Hepatocyte (in vitro differentiated cells): ENCODE results near the gene NLRC3. TPM values are rescaled to one million over a fixed set of nuclear protein-coding genes. Genes with fewer than 3 reads are reported as not detected.
A peak's percentile ranks its signal among the peaks of the same experiment; 100 is the strongest.

Experiments
- DNase-seq: peaks from one replicate; pipeline ENCODE4 v3.0.0-alpha.2; 2016; ENCODE audit warnings: low spot score
- H2AFZ ChIP-seq: fragments of 200-600 bp; sonication (generic); 2 replicates; pipeline ENCODE4 v1.6.0; 2016; ENCODE audit warnings: antibody characterized with exemption, mild to moderate bottlenecking
- H3K27ac ChIP-seq: fragments of 200-600 bp; sonication (generic); 2 replicates; pipeline ENCODE4 v1.5.1; 2016; ENCODE audit warnings: mild to moderate bottlenecking
- H3K27me3 ChIP-seq: fragments of 200-600 bp; sonication (generic); 2 replicates; pipeline ENCODE4 v1.6.1; 2016
- H3K36me3 ChIP-seq: fragments of 200-600 bp; sonication (generic); replicated peaks from 2 replicates; pipeline ENCODE4 v1.5.1; 2016; ENCODE audit warnings: low read depth; ENCODE audit not compliant: insufficient read depth
- H3K4me1 ChIP-seq: fragments of 200-600 bp; sonication (generic); 2 replicates; pipeline ENCODE4 v1.5.1; 2016; ENCODE audit warnings: mild to moderate bottlenecking, moderate library complexity; ENCODE audit not compliant: insufficient read depth
- H3K4me2 ChIP-seq: fragments of 200-600 bp; sonication (generic); 2 replicates; pipeline ENCODE4 v1.6.0; 2016
- H3K4me3 ChIP-seq: fragments of 200-600 bp; sonication (generic); 2 replicates; pipeline ENCODE4 v1.5.1; 2016; ENCODE audit warnings: mild to moderate bottlenecking
- H3K79me2 ChIP-seq: fragments of 200-600 bp; sonication (generic); 2 replicates; pipeline ENCODE4 v1.6.0; 2017; ENCODE audit warnings: mild to moderate bottlenecking
- H3K9me2 ChIP-seq: fragments of 200-600 bp; sonication (generic); replicated peaks from 2 replicates; pipeline ENCODE4 v1.6.0; 2017; ENCODE audit warnings: mild to moderate bottlenecking; ENCODE audit not compliant: insufficient read depth
- H3K9me3 ChIP-seq: fragments of 200-600 bp; sonication (generic); 2 replicates; pipeline ENCODE4 v1.5.1; 2016; ENCODE audit warnings: low read depth, mild to moderate bottlenecking
- H4K20me1 ChIP-seq: fragments of 200-600 bp; sonication (generic); 2 replicates; pipeline ENCODE4 v1.6.0; 2016; ENCODE audit warnings: mild to moderate bottlenecking; ENCODE audit not compliant: insufficient read depth, poor library complexity, severe bottlenecking
- CTCF ChIP-seq: fragments of 200-600 bp; sonication (generic); IDR thresholded peaks from 2 replicates; pipeline ENCODE4 v1.5.1; 2016; ENCODE audit warnings: antibody characterized with exemption, mild to moderate bottlenecking; ENCODE audit not compliant: poor library complexity
- EZH2 ChIP-seq: fragments of 200-600 bp; sonication (generic); IDR thresholded peaks from 2 replicates; pipeline ENCODE4 v1.6.1; 2016; ENCODE audit warnings: antibody characterized with exemption, mild to moderate bottlenecking, borderline replicate concordance
- EZH2phosphoT487 ChIP-seq: fragments of 200-600 bp; sonication (generic); IDR thresholded peaks from one replicate; pipeline ENCODE4 v1.6.1; 2018; ENCODE audit warnings: antibody characterized with exemption, mild to moderate bottlenecking, low read depth, moderate library complexity; ENCODE audit not compliant: unreplicated experiment, severe bottlenecking
- WGBS: methylation state at CpG from one replicate; pipeline ENCODE4 v1.1.6; 2016; ENCODE audit warnings: low lambda C conversion rate; ENCODE audit errors: missing lambda C conversion rate; 5-methylcytosine and 5-hydroxymethylcytosine counted together
- polyA plus RNA-seq: library from polyadenylated mRNA; unstranded; fragments of >200 nt; fragmentation: Nextera tagmentation; extraction: Ambion mirVana; gene quantifications from 2 replicates; pipeline ENCODE4 v1.2.1, GENCODE V29; 2016
- total RNA-seq: library from RNA; depleted of rRNA; stranded (reverse); fragments of >200 nt; gene quantifications from 2 replicates; pipeline ENCODE4 v1.2.3, GENCODE V29; 2014

The NLRC3 gene
- total and polyA plus RNA-seq, 2 experiments from 2014 or later: 0.10 to 0.15 TPM

GRCh38 chr16:3582276-3583165, 5.3 kb upstream of the NLRC3 start:
- H3K4me1 ChIP-seq: peaks cover 19% of the 10 kb centered on the region
- no peaks in the 10 kb centered on the region for H3K79me2 ChIP-seq
- no peak overlapping the region for H2AFZ ChIP-seq
- no peaks in the 10 kb centered on the region for H3K36me3 ChIP-seq
- no peaks in the 10 kb centered on the region for H3K27me3 ChIP-seq
- TF ChIP-seq EZH2phosphoT487 (no peak), EZH2 (no peak), CTCF (no peak)
- WGBS: 96% methylated on average over 26 of the region's 36 CpGs
- H3K4me2 ChIP-seq: no peak overlapping the region
- H4K20me1 ChIP-seq: no peaks in the 10 kb centered on the region
- H3K9me2 ChIP-seq: no peaks in the 10 kb centered on the region
- DNase-seq: no peak
- no peak overlapping the region for H3K4me3 ChIP-seq
- no peak overlapping the region for H3K27ac ChIP-seq
- H3K9me3 ChIP-seq: no peaks in the 10 kb centered on the region

GRCh38 chr16:3581392-3581791, 4.2 kb upstream of the NLRC3 start:
- no peak overlapping the region for H3K4me2 ChIP-seq
- no peaks in the 10 kb centered on the region for H3K27me3 ChIP-seq
- H2AFZ ChIP-seq: no peak overlapping the region
- no peaks in the 10 kb centered on the region for H3K9me2 ChIP-seq
- WGBS: 93% methylated on average over 10 of the region's 10 CpGs
- no peak for TF ChIP-seq CTCF
- TF ChIP-seq EZH2: no peak
- no peak for TF ChIP-seq EZH2phosphoT487
- peaks cover 19% of the 10 kb centered on the region for H3K4me1 ChIP-seq
- H3K9me3 ChIP-seq: no peaks in the 10 kb centered on the region
- H3K27ac ChIP-seq: peak overlapping the region; percentile 85
- DNase-seq: no peak
- H4K20me1 ChIP-seq: no peaks in the 10 kb centered on the region
- H3K36me3 ChIP-seq: no peaks in the 10 kb centered on the region
- no peaks in the 10 kb centered on the region for H3K79me2 ChIP-seq
- no peak overlapping the region for H3K4me3 ChIP-seq

GRCh38 chr16:3580686-3581085, 3.5 kb upstream of the NLRC3 start:
- H4K20me1 ChIP-seq: no peaks in the 10 kb centered on the region
- no peak overlapping the region for H2AFZ ChIP-seq
- no peaks in the 10 kb centered on the region for H3K36me3 ChIP-seq
- H3K27me3 ChIP-seq: no peaks in the 10 kb centered on the region
- H3K27ac ChIP-seq: peak overlapping the region; percentile 85
- TF ChIP-seq CTCF (no peak), EZH2phosphoT487 (no peak), EZH2 (no peak)
- no peaks in the 10 kb centered on the region for H3K79me2 ChIP-seq
- H3K4me1 ChIP-seq: peaks cover 19% of the 10 kb centered on the region
- 60% methylated on average over 8 of the region's 8 CpGs for WGBS
- peak; percentile 49 for DNase-seq
- no peak overlapping the region for H3K4me3 ChIP-seq
- H3K9me3 ChIP-seq: no peaks in the 10 kb centered on the region
- no peak overlapping the region for H3K4me2 ChIP-seq
- H3K9me2 ChIP-seq: no peaks in the 10 kb centered on the region
